ENCODE data around the gene TSC22D2.
A peak's percentile ranks its signal among the peaks of the same experiment; 100 is the strongest.

TSC22D2 gene

GRCh38 chr3:150372320-150372719 is 35.8 kb upstream of the TSC22D2 start:
- H3K36me3 ChIP-seq (ENCODE audit: control insufficient read depth in 2 of 2, insufficient read depth in 2 of 2, low read length in 2 of 2), result no peaks in the 10 kb centered on the region

DNA sequence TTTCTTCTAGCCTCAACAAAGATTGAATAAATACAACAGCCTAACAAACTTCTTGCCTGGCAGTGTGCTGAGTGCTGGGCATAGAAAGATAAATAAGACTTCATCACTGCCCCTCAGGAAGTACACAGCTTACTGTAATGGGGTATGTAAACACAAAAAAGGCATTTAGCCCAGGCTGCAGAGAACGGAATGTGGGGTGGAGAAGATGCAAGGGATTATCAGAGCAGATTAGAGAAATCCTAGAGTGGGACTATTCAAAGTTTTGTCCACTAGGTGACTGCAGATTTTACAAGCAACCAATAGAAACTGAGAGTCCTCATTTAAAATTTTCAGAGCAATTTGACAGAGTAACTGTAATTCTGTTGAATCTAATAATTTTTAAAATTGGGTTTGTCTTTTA is 35.4 kb upstream of the TSC22D2 start:
- no peak overlapping the region for H3K4me3 ChIP-seq (ENCODE audit: low read length in 2 of 2)
- H3K27me3 ChIP-seq (ENCODE audit: control insufficient read depth in 1 of 2, insufficient read depth in 2 of 2, low read length in 2 of 2), result no peaks in the 10 kb centered on the region
- no peaks in the 10 kb centered on the region for H3K9me3 ChIP-seq (ENCODE audit: control insufficient read depth in 2 of 2, low read length in 2 of 2)
- H3K27ac ChIP-seq (ENCODE audit: low read length), result no peak overlapping the region
- H3K4me1 ChIP-seq (ENCODE audit: control insufficient read depth, insufficient read depth, low read length), result peaks cover 8% of the 10 kb centered on the region
- H3K9ac ChIP-seq (ENCODE audit: low read length in 2 of 2), result no peak overlapping the region
- no peaks in the 10 kb centered on the region for H3K36me3 ChIP-seq (ENCODE audit: control insufficient read depth in 2 of 2, insufficient read depth in 2 of 2, low read length in 2 of 2)

More at GRCh38 chr3:150372320-150372719, 35.8 kb upstream of the TSC22D2 start:
- peak overlapping the region; percentile 80 for H3K27ac ChIP-seq (ENCODE audit: low read length)
- H3K4me1 ChIP-seq (ENCODE audit: control insufficient read depth, insufficient read depth, low read length), result peaks cover 8% of the 10 kb centered on the region
- H3K9ac ChIP-seq (ENCODE audit: low read length in 2 of 2), result no peak overlapping the region
- no peaks in the 10 kb centered on the region for H3K9me3 ChIP-seq (ENCODE audit: control insufficient read depth in 2 of 2, low read length in 2 of 2)
- H3K27me3 ChIP-seq (ENCODE audit: control insufficient read depth in 1 of 2, insufficient read depth in 2 of 2, low read length in 2 of 2), result no peaks in the 10 kb centered on the region
- H3K4me3 ChIP-seq (ENCODE audit: low read length in 2 of 2), result peak overlapping the region in 1 of 2 donors; percentile 26

GRCh38 chr3:150373234-150373875 is 34.7 kb upstream of the TSC22D2 start:
- Histone ChIP-seq H3K9me3 (ENCODE audit: control insufficient read depth in 2 of 2, low read length in 2 of 2) (no peaks in the 10 kb centered on the region), H3K36me3 (ENCODE audit: control insufficient read depth in 2 of 2, insufficient read depth in 2 of 2, low read length in 2 of 2) (no peaks in the 10 kb centered on the region), H3K4me3 (ENCODE audit: low read length in 2 of 2) (no peak overlapping the region), H3K27me3 (ENCODE audit: control insufficient read depth in 1 of 2, insufficient read depth in 2 of 2, low read length in 2 of 2) (no peaks in the 10 kb centered on the region), H3K27ac (ENCODE audit: low read length) (no peak overlapping the region), H3K9ac (ENCODE audit: low read length in 2 of 2) (no peak overlapping the region), H3K4me1 (ENCODE audit: control insufficient read depth, insufficient read depth, low read length) (peaks cover 8% of the 10 kb centered on the region)

- Histone ChIP-seq H3K4me3 (ENCODE audit: low read length in 2 of 2) (no peak overlapping the region), H3K27ac (ENCODE audit: low read length) (no peak overlapping the region), H3K36me3 (ENCODE audit: control insufficient read depth in 2 of 2, insufficient read depth in 2 of 2, low read length in 2 of 2) (no peaks in the 10 kb centered on the region), H3K9me3 (ENCODE audit: control insufficient read depth in 2 of 2, low read length in 2 of 2) (no peaks in the 10 kb centered on the region), H3K27me3 (ENCODE audit: control insufficient read depth in 1 of 2, insufficient read depth in 2 of 2, low read length in 2 of 2) (no peaks in the 10 kb centered on the region), H3K9ac (ENCODE audit: low read length in 2 of 2) (no peak overlapping the region), H3K4me1 (ENCODE audit: control insufficient read depth, insufficient read depth, low read length) (peaks cover 8% of the 10 kb centered on the region)
These were observed 33.1 kb upstream of the TSC22D2 start for GRCh38 chr3:150374975-150375374.

DNA sequence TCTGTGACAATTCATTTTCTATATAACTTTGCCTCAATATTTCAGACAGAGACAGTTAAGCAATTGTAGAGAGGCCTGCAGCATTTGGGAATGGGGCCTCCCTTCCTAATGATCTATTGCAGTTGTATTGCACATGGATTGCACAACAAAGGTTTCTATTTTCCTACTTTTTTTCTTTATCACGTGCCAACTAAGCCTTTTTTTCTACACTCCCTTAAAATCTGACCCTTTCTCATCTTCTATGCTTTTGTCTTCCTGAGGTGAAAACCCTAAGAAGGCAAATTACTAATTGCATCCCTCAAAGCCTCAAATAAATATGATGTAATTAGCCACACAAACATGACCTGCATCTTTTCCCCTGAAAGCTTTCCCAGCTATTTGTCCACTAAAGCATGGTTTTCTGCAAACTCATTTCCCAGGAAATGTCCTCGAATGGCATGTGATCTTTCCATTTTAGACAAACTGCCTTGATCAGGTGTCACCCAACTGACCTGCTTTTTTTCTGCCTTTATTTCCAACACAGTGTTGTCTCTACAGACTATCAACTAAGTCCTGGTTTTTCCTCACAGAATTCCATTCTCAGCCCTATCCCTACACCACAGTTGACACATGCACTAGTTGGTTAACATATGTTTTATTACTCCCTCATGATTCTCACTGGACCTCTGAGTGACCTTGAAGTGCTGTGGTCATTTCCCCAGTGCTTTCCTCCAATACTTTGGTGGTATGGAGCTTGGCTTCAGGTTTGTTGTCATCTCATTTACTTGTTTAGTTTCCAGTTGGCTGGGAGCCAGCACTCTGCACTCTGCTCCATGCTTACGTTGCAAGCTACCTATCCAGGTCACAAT is 31.9 kb upstream of the TSC22D2 start:
- Histone ChIP-seq H3K36me3 (ENCODE audit: control insufficient read depth in 2 of 2, insufficient read depth in 2 of 2, low read length in 2 of 2) (no peaks in the 10 kb centered on the region), H3K4me3 (ENCODE audit: low read length in 2 of 2) (no peak overlapping the region), H3K27ac (ENCODE audit: low read length) (no peak overlapping the region), H3K4me1 (ENCODE audit: control insufficient read depth, insufficient read depth, low read length) (peaks cover 3% of the 10 kb centered on the region), H3K9me3 (ENCODE audit: control insufficient read depth in 2 of 2, low read length in 2 of 2) (no peaks in the 10 kb centered on the region), H3K9ac (ENCODE audit: low read length in 2 of 2) (no peak overlapping the region), H3K27me3 (ENCODE audit: control insufficient read depth in 1 of 2, insufficient read depth in 2 of 2, low read length in 2 of 2) (no peaks in the 10 kb centered on the region)

DNA sequence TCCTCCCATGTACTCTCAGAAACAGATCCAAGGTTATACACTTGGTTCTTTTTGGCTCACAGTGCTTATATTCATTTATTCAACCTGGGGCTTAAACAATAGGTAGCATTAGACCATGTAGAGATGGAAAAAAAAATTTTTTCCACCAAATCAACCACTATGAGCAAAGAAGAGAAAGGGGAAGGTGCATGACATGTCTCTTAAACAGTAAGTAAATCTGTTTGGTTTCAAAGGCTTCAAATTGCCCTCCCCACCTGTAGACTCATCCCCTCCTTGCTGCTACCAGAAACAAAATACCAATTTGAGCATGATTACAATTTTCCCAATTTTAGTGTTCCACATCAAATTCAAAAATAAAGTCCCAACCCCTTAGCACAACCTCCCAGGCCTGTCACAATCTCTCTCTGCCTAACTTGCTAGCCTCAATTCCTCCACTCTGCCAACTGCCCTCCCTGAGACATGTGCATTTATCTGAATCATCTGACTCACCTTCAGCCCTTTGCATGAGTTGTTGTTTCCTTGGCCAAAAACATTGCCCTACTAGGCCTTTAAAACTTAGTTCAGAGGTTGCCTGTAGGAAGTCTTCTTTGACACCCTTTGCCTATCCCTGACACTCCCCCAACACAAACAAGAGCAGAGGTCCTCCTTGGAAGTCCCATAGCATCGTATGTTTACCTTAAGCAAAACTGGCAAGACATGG is 30.3 kb upstream of the TSC22D2 start:
- H3K27ac ChIP-seq (ENCODE audit: low read length), result no peak overlapping the region
- H3K36me3 ChIP-seq (ENCODE audit: control insufficient read depth in 2 of 2, insufficient read depth in 2 of 2, low read length in 2 of 2), result no peaks in the 10 kb centered on the region
- H3K4me1 ChIP-seq (ENCODE audit: control insufficient read depth, insufficient read depth, low read length), result peaks cover 3% of the 10 kb centered on the region
- no peaks in the 10 kb centered on the region for H3K27me3 ChIP-seq (ENCODE audit: control insufficient read depth in 1 of 2, insufficient read depth in 2 of 2, low read length in 2 of 2)
- no peak overlapping the region for H3K9ac ChIP-seq (ENCODE audit: low read length in 2 of 2)
- no peak overlapping the region for H3K4me3 ChIP-seq (ENCODE audit: low read length in 2 of 2)
- H3K9me3 ChIP-seq (ENCODE audit: control insufficient read depth in 2 of 2, low read length in 2 of 2), result no peaks in the 10 kb centered on the region

DNA sequence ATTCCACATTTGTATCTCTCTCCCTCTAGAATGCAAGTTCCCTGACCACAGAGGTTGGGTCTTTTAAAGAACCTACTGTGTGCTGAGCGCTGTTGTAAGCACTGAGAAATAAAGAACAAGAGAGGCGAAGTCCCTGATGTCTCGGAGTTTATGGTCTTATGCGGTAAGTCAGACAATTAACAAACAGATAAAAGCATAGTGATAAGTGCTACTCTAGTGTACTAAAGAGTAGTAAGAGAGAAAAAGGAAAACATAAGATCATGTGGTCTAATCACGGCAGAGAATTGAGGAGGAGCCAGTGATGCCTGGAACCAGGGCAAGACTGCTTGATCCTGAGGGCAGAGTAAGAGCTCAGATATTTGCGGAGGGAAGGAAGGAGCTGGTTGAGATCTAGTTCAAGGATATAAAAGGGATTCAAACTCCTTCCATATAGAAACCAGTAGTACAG is 29.8 kb upstream of the TSC22D2 start:
- no peak overlapping the region for H3K27ac ChIP-seq (ENCODE audit: low read length)
- H3K9me3 ChIP-seq (ENCODE audit: control insufficient read depth in 2 of 2, low read length in 2 of 2), result no peaks in the 10 kb centered on the region
- H3K4me1 ChIP-seq (ENCODE audit: control insufficient read depth, insufficient read depth, low read length), result peaks cover 3% of the 10 kb centered on the region
- no peak overlapping the region for H3K9ac ChIP-seq (ENCODE audit: low read length in 2 of 2)
- no peak overlapping the region for H3K4me3 ChIP-seq (ENCODE audit: low read length in 2 of 2)
- no peaks in the 10 kb centered on the region for H3K36me3 ChIP-seq (ENCODE audit: control insufficient read depth in 2 of 2, insufficient read depth in 2 of 2, low read length in 2 of 2)
- no peaks in the 10 kb centered on the region for H3K27me3 ChIP-seq (ENCODE audit: control insufficient read depth in 1 of 2, insufficient read depth in 2 of 2, low read length in 2 of 2)

DNA sequence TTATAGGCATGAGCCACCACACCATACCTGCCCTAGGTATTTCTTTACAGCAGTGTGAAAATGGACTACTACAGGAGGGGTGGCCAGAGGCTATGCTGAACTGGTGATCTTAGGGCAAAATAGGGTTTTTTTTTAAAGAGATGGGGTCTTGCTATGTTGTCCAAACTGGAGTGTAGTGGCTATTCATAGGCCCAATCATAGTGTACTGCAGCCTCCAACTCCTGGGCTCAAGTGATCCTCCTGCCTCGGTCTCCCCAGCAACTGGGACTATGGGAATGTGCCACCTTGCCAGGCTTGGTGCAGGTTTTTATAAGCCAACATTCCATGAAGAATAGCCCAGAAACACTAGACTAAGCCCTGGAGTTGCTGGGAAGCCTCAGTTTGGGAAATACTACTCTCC is 28.6 kb upstream of the TSC22D2 start:
- H3K4me1 ChIP-seq (ENCODE audit: control insufficient read depth, insufficient read depth, low read length), result peaks cover 3% of the 10 kb centered on the region
- H3K27me3 ChIP-seq (ENCODE audit: control insufficient read depth in 1 of 2, insufficient read depth in 2 of 2, low read length in 2 of 2), result no peaks in the 10 kb centered on the region
- no peaks in the 10 kb centered on the region for H3K9me3 ChIP-seq (ENCODE audit: control insufficient read depth in 2 of 2, low read length in 2 of 2)
- H3K9ac ChIP-seq (ENCODE audit: low read length in 2 of 2), result no peak overlapping the region
- no peak overlapping the region for H3K4me3 ChIP-seq (ENCODE audit: low read length in 2 of 2)
- no peaks in the 10 kb centered on the region for H3K36me3 ChIP-seq (ENCODE audit: control insufficient read depth in 2 of 2, insufficient read depth in 2 of 2, low read length in 2 of 2)
- H3K27ac ChIP-seq (ENCODE audit: low read length), result no peak overlapping the region

DNA sequence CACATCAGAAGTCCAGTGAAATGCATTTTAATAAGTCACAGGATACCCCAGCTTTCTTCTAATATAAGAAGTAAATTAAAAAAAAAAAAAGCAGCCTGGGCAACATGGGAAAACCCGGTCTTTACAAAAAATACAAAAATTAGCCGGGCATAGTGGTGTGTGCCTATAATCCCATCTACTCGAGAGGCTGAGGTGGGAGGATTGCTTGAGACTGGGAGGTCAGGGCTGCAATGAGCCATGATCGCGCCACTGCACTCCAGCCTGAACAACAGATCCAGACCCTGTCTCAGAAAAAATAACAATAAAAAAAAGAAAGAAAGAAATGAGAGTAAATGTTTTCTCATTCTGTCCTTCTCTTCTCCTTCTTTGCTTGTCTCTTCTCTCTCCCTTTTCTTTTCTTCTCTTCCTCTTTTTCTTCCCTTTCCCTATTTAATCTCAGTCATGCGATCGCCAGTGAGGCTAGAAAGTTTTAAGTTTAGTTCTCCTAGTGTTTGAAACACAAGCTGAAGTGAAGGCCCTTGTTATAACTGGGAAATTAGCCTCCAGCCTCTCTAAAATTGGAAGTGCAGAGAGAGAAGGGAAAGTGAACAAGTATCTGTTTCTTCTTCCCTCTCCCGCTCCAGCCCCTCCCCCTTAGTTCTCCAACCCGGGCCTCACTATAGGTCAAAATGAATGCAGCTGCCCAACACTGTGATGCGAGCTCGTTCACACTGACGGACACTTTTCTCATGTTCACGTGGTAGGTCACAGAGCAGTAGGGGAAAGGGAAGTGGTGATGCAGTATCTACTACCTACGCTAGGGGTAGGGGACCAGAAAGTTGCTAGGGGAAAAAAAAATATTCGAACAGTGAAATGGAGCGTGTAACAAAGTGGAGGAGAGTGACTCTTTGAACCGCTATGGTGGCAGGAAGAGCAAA is 23.5 kb upstream of the TSC22D2 start:
- no peaks in the 10 kb centered on the region for H3K4me1 ChIP-seq (ENCODE audit: control insufficient read depth, insufficient read depth, low read length)
- no peak overlapping the region for H3K27ac ChIP-seq (ENCODE audit: low read length)
- peak overlapping the region in 1 of 2 donors; percentile 12 for H3K4me3 ChIP-seq (ENCODE audit: low read length in 2 of 2)
- H3K9me3 ChIP-seq (ENCODE audit: control insufficient read depth in 2 of 2, low read length in 2 of 2), result no peaks in the 10 kb centered on the region
- H3K9ac ChIP-seq (ENCODE audit: low read length in 2 of 2), result no peak overlapping the region
- no peaks in the 10 kb centered on the region for H3K27me3 ChIP-seq (ENCODE audit: control insufficient read depth in 1 of 2, insufficient read depth in 2 of 2, low read length in 2 of 2)
- H3K36me3 ChIP-seq (ENCODE audit: control insufficient read depth in 2 of 2, insufficient read depth in 2 of 2, low read length in 2 of 2), result no peaks in the 10 kb centered on the region

Data from stomach smooth muscle (tissue), 2 donors.